ENCODE results near the gene ACACA.
"Not testable (repeated sequence)": the region's sequence is repeated elsewhere in the genome, so short reads cannot be mapped to it uniquely, and the experiment has no call there.

Gene ACACA

GRCh38 chr17:37167756-37168155 is 238.9 kb downstream of the ACACA start:
- no peak for DNase-seq

GRCh38 chr17:37164057-37164456 is 242.6 kb downstream of the ACACA start:
- no peak for DNase-seq

GRCh38 chr17:37162800-37163199 is 243.8 kb downstream of the ACACA start:
- no peak for DNase-seq

GRCh38 chr17:37160944-37161343 is 245.7 kb downstream of the ACACA start:
- no peak for DNase-seq

DNA sequence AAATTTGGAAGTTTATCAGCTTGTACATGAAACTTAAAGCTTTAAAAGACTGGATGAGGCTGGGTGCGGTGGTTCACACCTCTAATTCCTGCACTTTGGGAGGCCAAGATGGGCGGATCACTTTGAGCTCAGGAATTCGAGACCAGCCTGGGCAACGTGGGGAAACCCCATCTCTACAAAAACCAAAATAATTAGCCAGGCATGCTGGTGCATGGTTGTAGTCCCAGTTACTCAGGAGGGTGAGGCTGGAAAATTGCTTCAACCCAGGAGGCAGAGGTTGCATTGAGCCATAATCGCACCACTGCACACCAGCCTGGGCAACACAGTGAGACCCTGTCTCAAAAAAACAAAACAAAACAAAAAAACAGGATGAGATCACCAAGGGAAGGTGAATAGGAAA is 248.3 kb downstream of the ACACA start:
- DNase-seq: no peak

DNA sequence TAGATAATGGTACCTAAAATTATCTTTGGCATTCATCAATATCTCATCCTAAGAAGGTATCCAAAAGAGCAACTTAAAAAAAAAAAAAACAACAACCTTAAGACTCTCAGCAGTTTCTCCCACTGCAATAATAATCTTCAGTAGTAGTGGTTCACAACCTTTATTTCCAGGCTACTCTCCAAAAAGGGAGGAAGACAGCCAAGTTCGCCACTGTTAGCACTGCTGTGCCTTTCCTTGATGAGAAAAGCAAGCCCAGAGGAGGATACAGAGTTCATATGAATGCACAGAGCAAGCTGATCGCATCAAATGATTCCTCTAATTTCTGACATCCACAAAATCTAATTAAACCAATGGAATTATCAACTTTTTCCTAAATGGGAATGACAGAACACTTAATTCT is 258.5 kb downstream of the ACACA start:
- no peak for DNase-seq

DNA sequence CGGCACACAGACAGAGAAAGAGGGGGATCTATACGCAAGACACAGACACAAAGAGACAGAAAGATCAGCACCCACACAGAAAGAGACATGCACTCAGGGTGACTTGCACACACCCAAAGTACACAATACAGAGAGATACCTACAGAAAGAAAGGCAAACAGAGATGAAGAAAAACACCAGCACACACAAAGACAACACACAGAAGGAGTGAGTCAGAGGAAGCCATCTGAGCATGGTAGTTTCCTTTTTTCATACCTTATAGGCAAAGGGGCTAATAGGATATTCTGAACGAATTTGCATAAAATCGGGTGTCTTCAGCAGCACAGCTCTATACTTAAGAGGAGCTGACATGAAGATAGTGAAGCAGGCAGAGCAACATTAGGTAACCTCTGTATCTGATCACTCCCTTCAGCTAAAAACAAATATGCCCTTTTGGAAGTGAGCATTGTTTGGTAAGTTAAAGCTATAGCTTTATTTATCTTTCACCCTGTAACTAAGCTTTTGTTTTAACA is 259.3 kb downstream of the ACACA start:
- DNase-seq: no peak

DNA sequence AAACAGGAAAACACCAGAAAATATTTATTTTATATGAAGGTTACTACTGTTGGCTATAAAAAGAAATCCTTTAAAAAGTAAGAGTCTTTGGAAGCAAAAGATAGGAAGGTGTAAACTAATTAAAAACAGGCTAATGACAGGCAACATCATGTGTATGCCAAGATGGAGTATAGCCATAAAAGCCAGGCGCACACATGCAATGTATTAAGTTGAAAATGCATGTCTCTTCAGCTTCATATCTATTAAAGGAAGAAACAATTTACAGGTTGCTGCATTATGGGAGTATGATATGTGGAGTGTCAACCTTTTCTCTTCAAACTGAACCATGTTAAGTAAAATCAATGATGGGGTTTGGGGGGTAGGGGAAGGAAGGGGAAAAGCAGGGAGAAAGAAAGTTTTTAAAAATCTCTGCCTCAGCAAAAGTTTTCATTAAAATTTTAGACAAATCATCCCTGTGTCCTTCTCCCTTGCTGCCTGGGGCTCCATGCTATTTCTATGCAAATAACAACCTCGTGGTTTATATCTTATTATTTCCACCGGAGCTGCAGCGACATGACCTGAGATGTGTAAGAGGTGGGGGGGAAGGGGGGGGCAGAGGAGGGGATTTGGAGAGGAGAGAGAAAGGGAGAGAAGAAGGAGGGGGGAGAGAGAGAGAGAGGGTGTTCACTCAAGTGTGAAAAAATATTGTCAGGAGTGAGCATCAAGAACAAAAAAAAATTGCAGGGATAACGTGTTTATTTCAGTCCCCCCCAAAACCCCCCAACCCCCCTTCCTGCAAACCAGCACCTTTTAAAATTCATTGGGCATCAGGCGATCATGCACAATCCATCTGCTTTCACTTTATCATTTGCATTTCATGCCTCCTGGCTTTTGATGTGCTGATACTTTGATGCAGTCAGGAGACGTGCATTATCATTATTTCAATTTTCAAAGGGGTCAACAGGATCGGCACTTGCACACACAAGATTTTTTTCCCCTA is 260.3 kb downstream of the ACACA start:
- DNase-seq: no peak

DNA sequence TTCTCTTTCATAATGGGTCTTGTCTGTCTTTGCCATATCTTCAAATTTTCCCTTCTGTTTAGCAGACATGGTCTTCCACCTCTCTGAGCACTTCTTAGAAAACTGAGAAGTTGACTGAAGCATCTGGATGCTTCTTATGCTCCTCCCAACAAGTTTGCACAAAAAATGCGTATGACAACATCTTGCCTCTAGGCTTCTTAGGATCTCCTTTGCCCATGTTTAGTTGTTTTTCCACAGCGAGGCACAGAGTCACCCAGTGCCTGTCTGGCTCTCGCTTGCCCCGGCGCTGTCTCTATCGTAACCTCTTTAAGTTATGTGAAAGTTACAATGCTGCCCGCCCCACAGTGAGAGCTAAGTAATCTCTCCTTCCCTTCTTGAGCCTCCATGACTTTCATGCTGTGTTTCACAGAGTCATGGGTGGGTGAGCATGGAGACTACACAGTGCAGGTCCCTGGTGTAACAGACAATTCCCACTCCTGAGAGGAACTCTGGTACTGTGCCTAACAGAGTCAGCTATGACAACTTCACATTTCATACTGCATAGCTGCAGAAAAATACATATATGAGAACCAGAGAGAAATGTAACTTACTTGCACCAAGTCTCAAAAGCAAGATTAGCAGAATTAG is 262.4 kb downstream of the ACACA start:
- DNase-seq: no peak

- not testable (repeated sequence) for DNase-seq
These were observed 263.1 kb downstream of the ACACA start for GRCh38 chr17:37143558-37143957.

GRCh38 chr17:37142294-37142896 is 264.2 kb downstream of the ACACA start:
- no peak for DNase-seq

DNA sequence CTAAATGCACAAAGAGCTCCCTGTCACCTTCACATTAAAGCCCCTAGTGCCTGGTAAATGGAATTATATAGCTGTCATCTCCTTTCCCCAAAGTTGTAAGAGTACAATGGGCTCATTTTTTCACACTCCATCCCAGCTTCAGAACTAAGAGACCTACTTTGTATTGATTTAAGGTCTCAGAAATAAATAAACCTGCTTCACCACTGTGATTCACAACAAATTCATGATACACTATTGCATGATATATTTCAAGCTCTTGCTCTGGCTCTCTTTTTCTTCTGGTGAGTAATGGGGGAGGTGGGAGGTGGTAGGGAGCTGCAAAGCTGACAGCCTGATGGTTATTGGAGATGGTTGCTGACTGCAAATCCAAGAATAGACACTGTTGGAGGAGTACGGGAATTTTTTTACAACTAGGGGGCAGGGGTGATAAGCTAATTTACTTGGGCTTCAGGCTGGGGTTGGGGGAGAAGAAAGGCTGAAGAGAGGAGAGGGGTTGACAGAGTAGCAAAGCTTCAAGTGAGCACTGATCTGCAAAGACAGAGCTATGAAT is 268.0 kb downstream of the ACACA start:
- no peak for DNase-seq

GRCh38 chr17:37137906-37138514 is 268.6 kb downstream of the ACACA start:
- no peak for DNase-seq

- DNase-seq: no peak
These were observed 269.5 kb downstream of the ACACA start for GRCh38 chr17:37137070-37137610.

DNA sequence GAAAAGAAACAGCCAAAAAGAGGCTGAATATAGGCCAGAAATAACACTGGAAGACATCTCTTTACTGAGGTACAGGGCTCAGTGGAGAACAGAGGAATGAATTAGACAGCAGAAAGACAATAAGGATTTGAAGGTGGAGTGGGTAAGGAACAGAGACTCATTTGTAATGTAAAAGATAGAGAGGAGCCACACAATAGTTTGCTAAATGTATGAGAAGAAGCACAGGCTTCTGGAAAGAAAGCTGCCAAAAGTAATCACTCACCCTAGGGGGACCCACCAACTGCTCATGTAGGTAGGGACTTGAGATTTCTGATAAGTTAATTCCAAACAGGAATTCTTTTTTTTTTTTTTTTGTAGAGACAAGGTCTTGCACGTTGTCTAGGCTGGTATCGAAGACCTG is 271.1 kb downstream of the ACACA start:
- DNase-seq: no peak

DNA sequence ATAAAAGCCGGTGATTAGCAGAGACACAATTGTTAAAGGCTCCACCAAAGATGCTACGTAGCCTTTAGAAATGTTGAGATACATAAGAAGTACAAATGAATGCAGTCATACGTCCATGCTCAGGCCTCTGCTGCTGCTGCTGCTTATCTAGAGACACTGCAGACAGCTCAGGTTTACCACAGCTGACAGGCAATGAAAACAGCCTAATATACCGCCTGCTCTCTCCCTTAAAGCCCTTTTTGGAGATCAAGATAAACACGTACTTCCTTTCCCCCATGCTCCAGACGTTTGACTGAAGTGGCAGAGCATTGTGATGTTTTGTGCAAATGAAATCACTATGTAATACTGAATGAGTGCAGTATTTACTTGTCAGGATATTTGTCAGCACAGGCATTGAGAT is 272.6 kb downstream of the ACACA start:
- no peak for DNase-seq

DNA sequence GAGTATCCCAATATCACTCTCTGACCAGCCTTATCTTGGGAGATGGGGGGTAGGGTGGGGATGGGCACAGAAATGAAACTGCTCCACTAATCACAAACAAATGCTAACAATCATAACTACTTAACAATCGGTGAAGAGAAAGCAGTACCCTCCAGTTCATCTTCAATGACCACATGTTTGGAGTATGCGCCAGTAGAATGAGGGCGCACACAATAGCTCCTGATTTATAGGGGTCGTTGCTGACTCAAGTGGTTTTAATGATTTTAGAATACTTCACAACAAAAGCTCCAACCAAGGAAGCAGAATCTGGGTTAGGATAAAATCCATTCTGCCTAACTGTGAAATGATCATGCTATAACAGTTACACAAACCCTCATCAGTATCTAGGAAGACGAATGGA is 273.5 kb downstream of the ACACA start:
- DNase-seq: no peak

GRCh38 chr17:37131669-37132611 is 274.7 kb downstream of the ACACA start:
- no peak for DNase-seq

DNA sequence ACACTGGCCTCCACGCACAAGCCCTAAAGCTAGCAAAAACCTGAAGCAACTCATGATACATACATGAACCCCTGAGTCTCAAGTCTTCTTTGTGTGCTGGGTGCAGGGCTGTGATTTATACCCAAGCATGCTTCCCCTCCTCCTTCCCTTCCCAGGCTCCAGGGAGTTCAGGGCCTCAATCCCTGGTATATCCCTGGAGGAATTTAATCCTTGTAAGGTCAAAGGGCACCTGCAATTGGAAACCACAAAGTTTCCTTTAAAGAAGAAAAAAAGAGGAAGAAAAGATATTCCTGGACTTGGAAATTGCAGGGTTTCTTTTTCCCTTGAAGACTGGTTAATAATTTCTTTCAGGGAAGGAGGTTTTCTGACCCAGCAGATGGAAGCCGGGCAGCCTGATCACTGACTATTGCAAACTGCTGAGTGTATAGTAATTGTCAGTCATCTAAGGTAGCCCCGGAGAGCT is 275.6 kb downstream of the ACACA start:
- no peak for DNase-seq

DNA sequence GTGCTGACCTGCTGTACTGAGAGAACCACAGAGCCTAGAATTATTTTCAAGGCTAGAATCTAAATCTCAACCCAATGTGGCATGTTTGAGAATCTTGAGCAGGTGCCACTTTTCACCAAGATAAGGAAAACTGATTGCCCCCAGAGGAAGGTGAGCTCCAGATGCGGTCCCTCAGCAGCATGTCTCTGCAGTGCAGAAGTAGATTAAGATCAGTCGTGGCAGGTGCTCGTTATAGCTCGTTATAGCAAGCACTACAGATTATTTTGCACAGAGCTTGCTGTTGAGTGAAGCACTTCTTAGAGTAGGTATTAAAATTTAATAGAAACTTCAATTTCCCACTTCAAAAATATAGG is 281.8 kb downstream of the ACACA start:
- DNase-seq: no peak
